GM21423 (cell line): ENCODE data around the gene CHD9.
"Not testable (repeated sequence)": the region's sequence is repeated elsewhere in the genome, so short reads cannot be mapped to it uniquely, and the experiment has no call there.

Experiments used
- ATAC-seq: cut with Tn5 transposase; IDR thresholded peaks from one replicate; pipeline ENCODE4 v1.9.1; 2021; ENCODE audit warnings: mild to moderate bottlenecking, moderate library complexity; ENCODE audit not compliant: unreplicated experiment

CHD9 gene

GRCh38 chr16:53048139-53048915 is 6.5 kb upstream of the CHD9 start:
- no peak for ATAC-seq

DNA sequence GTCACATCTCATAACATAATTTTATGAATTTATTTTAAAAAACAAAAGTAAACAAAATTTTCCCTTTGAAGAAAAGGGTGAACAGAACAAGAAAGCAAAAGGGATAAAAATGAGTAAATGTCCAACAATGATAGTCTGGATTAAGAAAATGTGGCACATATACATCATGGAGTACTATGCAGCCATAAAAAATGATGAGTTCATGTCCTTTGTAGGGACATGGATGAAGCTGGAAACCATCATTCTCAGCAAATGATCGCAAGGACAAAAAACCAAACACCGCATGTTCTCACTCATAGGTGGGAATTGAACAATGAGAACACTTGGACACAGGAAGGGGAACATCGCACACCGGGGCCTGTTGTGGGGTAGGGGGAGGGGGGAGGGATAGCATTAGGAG is 3.5 kb upstream of the CHD9 start:
- ATAC-seq: not testable (repeated sequence)

DNA sequence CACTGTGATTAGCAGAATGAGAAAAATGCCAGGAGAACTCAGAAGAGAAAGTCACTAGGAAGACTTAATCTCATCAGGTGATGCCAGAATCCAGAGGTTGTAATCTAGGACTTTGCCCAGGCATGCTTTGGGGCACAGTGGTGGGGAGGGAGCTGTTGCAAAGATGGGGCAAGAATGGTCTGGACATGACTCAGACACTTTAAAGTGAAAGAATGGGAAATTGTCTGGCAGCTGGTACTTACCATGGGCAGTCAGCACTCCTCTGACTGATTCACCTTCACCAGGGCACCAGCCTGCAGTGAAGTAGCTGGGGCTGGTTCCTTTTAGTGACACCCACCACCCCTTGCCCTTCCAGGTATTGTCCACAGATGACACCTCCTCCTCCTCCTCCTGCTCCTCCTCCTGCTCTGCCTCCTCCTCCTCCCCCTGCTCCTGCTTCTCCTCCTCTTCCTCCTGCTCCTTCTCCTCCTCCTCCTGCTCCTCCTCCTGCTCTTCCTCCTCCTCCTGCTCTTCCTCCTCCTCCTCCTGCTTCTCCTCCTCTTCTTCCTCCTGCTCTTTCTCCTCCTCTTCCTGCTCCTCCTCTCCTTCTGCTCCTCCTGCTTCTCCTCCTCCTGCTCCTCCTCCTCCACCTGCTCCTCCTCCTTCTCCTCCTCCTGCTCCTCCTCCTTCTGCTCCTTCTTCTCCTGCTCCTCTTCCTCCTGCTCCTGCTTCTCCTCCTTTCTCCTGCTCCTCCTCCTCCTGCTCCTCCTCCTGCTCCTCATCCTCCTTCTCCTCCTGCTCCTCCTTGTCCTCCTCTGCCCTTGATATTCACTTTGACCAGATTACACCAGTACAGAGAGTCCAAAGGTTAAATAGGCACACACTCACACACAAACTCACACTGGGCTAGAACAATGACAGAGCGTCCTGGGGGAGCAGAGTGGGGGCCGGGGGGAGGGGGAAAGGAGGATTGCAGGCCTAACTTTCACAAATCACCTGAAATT is 2.0 kb upstream of the CHD9 start, which contains the start of gene CHD9NB:
CHD9NB (minus strand) TSS at position 379 of the 983 bp plus-strand sequence. CDS start 8,739 bp downstream, outside the sequence.
- no peak for ATAC-seq

GRCh38 chr16:53053967-53054669 is 673 bp upstream of the CHD9 start:
- peak; percentile 33 for ATAC-seq

DNA sequence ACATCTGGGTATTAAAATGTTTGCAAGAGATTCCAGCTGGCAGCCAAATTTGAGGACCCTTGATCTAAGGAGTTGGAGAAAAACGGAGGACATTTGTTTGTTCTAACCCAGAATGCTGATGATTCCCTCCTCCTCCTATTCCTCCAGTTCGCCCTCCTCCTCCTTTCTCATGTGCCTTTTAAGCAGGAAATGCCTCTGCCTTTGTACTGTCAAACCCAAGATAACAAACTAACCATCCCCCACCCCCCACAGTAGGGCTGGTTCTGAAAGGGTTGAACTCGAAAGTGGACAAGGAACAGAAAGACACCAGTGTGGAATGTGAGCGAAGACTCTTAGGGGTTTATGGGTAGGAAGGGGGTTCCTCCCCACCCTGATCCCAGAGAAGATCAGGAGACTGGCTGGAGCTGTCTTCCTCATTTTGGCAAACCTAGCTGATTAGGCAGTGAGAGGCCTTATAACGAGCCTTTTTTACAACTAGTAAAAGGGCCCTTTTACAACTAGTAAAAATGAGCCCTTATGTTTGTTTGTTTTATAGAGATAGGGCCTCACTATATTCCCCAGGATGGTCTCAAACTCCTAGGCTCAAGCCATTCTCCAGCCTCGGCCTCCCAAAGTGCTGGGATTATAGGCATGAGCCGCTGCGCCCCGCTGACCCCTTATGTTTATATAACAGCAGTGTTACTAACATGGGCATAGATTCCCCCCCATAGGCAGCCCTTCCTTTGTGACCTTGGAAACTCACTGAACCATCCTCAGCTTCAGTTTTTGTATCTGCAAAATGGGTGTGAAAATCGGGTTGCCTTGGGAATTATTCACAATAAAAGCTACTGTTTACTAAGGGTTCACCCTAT is 975 bp downstream of the CHD9 start:
- ATAC-seq: no peak

GRCh38 chr16:53056392-53056881 is 1.6 kb downstream of the CHD9 start:
- no peak for ATAC-seq

DNA sequence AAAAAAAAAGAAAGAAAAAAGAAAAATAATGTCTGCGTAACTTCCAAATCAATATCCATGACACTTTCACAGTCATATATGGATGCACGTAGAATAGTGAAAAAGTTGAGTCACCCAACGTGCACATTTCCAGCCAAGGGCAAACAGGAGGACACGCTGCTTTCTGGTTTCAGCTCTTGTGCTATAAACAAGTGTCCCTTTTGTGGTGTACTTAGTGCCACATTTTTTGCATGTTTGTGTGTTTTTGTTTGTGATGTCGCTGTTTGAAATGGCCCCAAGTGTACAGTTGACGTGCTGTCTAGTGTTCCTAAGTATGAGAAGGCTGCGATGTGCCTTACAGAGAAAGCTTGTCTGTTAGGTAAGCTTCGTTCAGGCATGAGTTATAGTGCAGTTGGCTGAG is 2.9 kb downstream of the CHD9 start:
- ATAC-seq: no peak

- no peak for ATAC-seq
Measured at GRCh38 chr16:53058441-53058840, 3.6 kb downstream of the CHD9 start.

- no peak for ATAC-seq
Measured at GRCh38 chr16:53058882-53059281, 4.1 kb downstream of the CHD9 start.

GRCh38 chr16:53059672-53060071 is 4.9 kb downstream of the CHD9 start:
- ATAC-seq: no peak

DNA sequence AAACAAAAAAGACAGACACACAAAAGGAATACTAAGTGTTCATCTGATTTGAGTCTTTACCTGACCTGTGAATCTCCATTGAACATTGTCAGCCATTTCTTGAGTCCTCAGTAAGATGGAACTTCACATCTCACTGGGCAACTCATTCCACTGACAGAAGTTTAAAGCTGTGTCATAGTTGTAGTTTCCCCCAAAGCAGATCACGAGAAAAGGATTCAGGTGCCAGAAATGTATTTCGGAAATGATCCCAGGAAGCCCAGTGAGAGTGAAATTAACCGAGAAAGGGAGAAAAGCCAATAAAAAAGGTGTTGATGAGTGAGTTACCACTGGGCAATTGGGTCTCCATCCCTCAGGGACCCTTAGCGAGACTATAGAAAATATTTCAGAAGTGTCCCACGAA is 6.5 kb downstream of the CHD9 start:
- peak; percentile 15 for ATAC-seq

GRCh38 chr16:53061701-53062159 is 6.9 kb downstream of the CHD9 start:
- ATAC-seq: peak; percentile 82

GRCh38 chr16:53064081-53064578 is 9.3 kb downstream of the CHD9 start:
- no peak for ATAC-seq

- no peak for ATAC-seq
Measured at GRCh38 chr16:53065461-53066061, 10.8 kb downstream of the CHD9 start.

GRCh38 chr16:53067675-53068074 is 12.9 kb downstream of the CHD9 start:
- ATAC-seq: no peak

DNA sequence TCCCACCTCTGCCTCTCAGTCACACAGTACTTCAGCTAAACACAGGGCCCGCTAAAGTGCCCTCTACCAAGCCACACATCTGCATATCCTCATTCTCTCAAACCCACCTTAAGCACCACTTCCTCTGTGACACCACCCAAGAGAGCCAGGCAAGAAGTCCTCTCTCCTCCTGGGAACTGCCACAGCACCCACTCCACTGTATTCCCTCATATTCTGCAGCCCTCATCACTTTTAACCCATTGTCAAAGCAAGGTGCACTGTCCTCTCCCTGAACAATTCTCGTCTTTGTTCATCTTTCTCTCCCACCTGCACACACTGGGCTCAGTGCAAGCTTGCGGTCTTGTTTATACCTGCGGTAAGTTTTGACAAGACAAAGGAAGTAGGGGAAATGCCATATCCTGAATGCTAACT is 13.6 kb downstream of the CHD9 start:
- peak; percentile 58 for ATAC-seq

DNA sequence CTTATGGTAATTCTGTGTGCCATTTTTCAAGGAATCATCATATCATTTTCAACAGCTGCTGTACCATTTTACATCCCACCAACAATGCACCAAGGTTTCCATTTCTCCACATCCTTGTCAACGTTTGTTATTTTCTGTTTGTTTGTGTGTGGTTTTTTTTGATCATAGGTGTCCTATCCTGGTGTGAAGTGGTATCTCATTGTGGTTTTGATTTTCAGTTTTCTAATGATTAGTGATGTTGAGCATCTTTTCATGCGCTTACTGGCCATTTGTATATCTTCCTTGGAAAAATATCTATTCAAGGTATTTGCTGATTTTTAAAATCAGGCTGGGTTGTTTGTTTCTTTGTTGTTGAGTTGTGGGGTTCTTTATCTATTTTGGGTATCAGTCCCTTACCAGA is 15.0 kb downstream of the CHD9 start:
- no peak for ATAC-seq

- peak; percentile 48 for ATAC-seq
Measured at GRCh38 chr16:53071748-53072301, 17.0 kb downstream of the CHD9 start.

DNA sequence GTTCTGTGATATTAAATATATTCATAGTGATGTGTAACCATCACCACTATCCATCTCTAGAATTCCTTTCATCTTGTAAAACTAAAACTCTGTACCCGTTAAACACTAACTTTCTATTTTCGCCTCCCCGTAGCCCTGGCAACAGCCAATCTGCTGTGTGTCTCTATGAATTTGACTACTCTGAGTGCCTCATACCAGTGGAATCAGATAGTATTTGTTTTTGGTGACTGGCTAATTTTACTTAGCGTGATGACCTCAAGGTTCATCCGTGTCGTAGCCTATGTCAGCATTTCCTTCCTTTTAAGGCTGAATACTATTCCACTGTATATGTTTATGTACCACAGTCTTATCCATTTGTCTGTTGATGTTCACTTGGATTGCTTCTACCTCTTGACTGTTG is 18.2 kb downstream of the CHD9 start:
- ATAC-seq: no peak
